Measurements from ENCODE around the gene ZNF263.

ZNF263 gene

GRCh38 chr16:3282730-3283542 lies at the start of gene ZNF263:
TSS of gene ZNF263 (plus strand) at chr16:3283491. CDS start at chr16:3283819, 328 bp downstream.
- DNase-seq, result peak; percentile 91

GRCh38 chr16:3234543-3234856 lies 48.8 kb upstream of the ZNF263 start:
- DNase-seq, result no peak

GRCh38 chr16:3234857-3235561 lies 48.3 kb upstream of the ZNF263 start, which contains the start of gene ZNF200:
TSS of gene ZNF200 (minus strand) at chr16:3235158. CDS start at chr16:3233755, 1,403 bp downstream.
- DNase-seq, result peak; percentile 58

- no peak for DNase-seq
Observed at GRCh38 chr16:3235856-3236669, 47.2 kb upstream of the ZNF263 start.

GRCh38 chr16:3241761-3242160 lies 41.5 kb upstream of the ZNF263 start:
- no peak for DNase-seq

GRCh38 chr16:3242709-3243108 lies 40.6 kb upstream of the ZNF263 start:
- no peak for DNase-seq

- DNase-seq, result no peak
Observed at GRCh38 chr16:3243882-3244281, 39.4 kb upstream of the ZNF263 start.

GRCh38 chr16:3246002-3246401 lies 37.3 kb upstream of the ZNF263 start:
- no peak for DNase-seq

- DNase-seq, result no peak
Observed at GRCh38 chr16:3246876-3247275, 36.4 kb upstream of the ZNF263 start.

- DNase-seq, result no peak
Observed at GRCh38 chr16:3248596-3248995, 34.7 kb upstream of the ZNF263 start.

- no peak for DNase-seq
Observed at GRCh38 chr16:3249020-3249419, 34.3 kb upstream of the ZNF263 start.

- no peak for DNase-seq
Observed at GRCh38 chr16:3249451-3249850, 33.8 kb upstream of the ZNF263 start.

GRCh38 chr16:3252967-3253366 lies 30.3 kb upstream of the ZNF263 start:
- DNase-seq, result no peak

GRCh38 chr16:3254309-3254708 lies 29.0 kb upstream of the ZNF263 start:
- DNase-seq, result no peak

GRCh38 chr16:3256146-3256865 lies 27.0 kb upstream of the ZNF263 start, which contains the start of gene MEFV:
TSS of gene MEFV (minus strand) at chr16:3256633. CDS start at chr16:3256587, 46 bp downstream.
- DNase-seq, result no peak

- DNase-seq, result no peak
Observed at GRCh38 chr16:3256866-3257465, 26.3 kb upstream of the ZNF263 start.

- DNase-seq, result no peak
Observed at GRCh38 chr16:3259836-3260235, 23.5 kb upstream of the ZNF263 start.

- no peak for DNase-seq
Observed at GRCh38 chr16:3262517-3262916, 20.8 kb upstream of the ZNF263 start.

- DNase-seq, result peak; percentile 80
Observed at GRCh38 chr16:3264137-3265036, 18.9 kb upstream of the ZNF263 start.

GRCh38 chr16:3266873-3267537 lies 16.3 kb upstream of the ZNF263 start:
- no peak for DNase-seq

GRCh38 chr16:3268294-3268693 lies 15.0 kb upstream of the ZNF263 start:
- no peak for DNase-seq

Measured in NCI-H1436 treated with DMSO at 0.1 percent for 48 hours (cell line).